Activated CD8-positive, alpha-beta memory T cell treated with anti-CD3 and anti-CD28 coated beads for 24 hours (primary cell): ENCODE data around the gene ARHGAP42.
"Not testable (repeated sequence)": the region's sequence is repeated elsewhere in the genome, so short reads cannot be mapped to it uniquely, and the experiment has no call there.

Experiments used
- DNase-seq: peaks from one replicate; pipeline ENCODE4 v3.0.0-alpha.2; 2020

Gene ARHGAP42

DNA sequence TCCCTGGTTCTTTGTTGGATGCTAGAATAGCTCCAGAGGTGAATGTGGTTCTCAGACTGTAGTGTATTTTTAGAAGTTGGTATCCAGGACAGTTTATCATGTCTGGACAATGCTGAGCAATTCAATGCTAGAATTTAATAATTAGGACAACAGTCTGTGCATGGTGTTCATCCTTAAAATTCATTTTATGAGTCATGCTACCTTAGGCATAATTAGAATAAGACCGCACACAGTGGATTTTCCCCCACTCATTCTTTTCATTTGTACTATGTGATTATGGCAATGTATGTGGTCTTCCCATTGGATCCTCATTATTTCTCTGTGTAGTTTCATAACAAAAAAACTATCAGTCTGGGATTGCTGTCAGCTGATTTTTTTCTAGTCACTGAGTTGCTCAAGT lies 196.7 kb downstream of the ARHGAP42 start:
- DNase-seq = no peak

DNA sequence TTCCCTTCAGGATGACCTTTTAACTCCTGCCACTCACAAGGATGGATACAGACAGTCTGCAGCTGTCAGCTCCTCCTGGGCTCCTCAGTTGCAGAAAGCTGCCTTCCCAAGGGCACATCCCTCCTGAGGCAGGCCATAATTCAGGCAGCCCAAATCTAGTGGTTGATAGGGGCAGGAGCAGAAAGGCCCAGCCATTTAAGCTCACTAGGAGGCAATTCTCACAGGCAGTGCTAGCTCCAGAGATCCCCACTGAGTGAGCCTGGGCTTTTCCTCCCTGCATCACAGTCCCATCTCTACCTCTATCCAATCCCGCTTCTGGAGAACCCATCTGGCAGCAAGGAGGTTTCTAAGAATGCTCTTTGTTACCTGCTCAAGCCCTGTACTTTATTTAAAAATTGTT lies 200.6 kb downstream of the ARHGAP42 start:
- no peak for DNase-seq

DNA sequence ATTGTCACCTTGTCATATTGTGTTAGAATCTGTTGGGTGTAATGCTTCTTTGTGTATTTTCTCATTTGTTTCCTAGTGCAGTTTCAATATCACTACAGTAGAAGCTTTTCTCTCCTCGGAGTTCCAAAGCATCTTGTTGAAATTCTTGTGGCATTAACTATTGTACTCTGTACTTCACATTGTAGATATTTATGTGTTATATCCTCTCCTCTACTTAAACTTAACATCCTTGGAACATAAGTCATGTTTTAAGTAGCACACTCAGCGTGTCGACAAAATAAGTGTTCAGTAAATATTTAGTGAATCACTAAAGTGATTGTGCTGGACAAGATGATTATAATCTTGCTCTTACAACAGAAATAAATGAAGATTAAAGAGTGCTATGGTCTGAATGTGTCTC lies 201.7 kb downstream of the ARHGAP42 start:
- DNase-seq = no peak

DNA sequence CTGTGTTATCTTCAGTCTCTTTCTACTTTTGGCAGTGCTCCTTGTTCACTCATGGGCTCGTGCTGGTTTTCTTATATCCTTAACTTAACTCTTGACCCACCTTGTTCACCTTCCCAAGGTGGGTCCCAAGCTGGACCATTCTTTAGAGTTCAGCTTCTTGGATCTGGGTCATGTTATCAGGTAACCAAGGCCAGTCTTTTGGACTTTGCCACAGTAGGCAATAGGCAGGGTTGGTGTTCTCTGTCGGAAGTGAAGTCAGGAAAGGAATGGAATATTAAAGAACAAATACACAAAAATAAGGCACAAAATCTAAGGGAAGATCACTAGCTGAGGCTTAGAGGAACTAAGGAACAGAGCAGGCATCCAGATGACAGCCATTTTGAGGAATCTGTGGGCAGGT lies 202.7 kb downstream of the ARHGAP42 start:
- no peak for DNase-seq

DNA sequence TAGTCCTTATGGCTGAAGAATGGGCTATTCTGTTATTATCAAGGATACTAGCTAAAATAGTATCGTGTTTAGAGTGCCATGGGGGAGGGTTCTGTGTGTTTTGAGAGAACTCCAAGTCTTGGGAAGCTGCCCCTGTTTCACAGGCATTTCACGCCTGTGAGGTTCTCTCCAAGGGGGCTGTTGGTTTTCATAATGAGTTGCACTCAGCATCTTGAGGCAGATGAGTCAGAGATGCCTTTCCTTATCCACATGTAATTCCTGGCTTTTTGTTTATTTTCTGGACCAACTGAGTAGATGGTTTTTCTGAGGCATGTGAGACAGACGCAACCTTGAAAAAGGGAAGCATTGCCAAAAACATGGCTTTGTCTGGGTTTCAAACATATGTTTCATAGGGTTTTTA lies 203.7 kb downstream of the ARHGAP42 start:
- no peak for DNase-seq

DNA sequence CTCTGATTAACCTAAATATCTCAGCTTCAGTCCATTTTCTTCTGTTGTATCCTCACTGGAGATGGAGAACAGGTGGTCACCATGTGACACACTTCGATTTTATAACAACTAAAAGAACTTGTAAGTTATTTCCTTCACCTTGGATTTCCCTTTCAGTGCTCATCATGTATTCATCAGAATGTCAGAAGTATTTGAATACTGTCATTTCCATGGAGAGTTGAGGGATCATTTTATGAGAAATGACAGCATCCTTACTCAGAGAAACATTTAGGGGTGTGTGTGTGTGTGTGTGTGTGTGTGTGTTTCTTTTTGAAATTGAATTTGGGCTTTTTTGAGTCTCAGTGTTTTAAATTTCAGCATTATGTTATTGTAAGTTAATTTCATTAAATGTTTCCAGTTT lies 205.8 kb downstream of the ARHGAP42 start:
- DNase-seq = no peak

DNA sequence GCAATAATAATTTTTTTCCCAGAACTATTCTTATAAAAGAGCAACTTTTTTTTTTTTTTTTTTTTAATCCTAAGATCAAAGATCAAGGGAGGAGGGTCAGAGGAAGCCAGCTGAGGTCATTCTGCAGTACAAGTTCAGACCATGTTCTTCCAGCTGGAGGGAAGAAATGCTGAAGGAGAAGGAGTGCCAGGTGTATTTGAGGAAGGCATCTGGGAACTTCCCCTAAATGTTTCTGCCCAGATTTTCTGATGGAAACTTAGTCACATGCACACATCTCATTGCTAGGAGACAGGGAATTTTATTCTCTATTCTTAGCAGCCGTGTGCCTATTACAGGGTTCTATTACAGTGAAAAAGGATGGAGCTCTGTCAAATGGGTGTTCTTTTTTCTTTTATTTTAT lies 208.4 kb downstream of the ARHGAP42 start:
- no peak for DNase-seq

DNA sequence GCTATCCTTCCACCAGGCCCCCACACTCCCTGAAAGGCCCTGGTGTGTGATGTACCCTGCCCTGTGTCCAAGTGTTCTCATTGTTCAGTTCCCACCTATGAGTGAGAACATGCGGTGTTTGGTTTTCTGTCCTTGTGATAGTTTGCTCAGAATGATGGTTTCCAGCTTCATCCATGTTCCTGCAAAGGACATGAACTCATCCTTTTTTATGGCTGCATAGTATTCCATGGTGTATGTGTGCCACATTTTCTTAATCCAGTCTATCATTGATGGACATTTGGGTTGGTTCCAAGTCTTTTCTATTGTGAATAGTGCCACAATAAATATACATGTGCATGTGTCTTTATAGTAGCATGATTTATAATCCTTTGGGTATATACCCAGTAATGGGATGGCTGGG lies 208.9 kb downstream of the ARHGAP42 start:
- not testable (repeated sequence) for DNase-seq

DNA sequence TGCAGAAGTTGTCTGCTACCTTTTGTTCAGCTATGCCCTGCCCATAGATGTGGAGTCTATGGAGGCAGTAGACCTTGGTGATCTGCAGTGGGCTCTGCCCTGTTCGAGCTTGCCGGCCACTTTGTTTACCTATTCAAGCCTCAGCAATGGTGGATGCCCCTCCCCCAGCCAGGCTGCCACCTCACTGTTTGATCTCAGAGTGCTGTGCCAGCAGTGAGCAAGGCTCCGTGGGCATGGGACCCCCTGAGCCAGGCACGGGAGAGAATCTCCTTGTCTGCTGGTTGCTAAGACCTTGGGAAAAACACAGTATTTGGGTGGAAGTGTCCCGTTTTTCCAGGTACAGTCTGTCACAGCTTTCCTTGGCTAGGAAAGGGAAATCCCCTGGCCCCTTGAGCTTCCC lies 214.4 kb downstream of the ARHGAP42 start:
- DNase-seq = not testable (repeated sequence)

DNA sequence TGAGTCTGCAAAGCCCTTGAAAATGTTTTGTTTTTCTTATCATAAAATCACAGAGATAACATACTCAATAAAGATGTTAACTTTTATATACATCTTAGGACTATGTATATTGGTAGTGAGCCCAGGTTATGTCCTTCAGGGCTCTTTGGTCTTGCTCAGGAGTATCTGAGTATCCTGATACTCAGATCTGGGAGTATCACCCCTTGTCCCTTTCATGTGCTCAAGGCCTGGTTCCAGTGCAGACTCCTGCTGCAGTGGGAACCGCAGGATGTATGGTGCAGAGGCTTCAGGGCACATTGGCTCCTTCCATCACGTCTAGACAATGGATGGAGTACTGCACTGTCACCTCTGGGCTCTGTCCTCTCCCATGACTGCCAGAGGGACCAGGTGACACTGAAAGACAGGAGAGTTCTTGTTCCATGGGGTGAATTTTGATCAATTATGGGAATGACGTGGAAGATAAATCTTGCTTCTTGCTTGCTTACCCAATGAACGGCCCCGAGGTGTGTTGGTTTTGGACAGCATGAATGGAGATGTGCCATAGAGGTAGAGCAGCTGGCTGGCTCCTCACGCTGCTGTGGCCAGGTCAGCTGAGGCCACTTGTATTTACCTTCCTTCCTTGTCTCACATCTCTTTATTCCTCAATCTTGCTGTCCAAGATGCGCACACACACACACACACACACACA lies 215.5 kb downstream of the ARHGAP42 start:
- no peak for DNase-seq

DNA sequence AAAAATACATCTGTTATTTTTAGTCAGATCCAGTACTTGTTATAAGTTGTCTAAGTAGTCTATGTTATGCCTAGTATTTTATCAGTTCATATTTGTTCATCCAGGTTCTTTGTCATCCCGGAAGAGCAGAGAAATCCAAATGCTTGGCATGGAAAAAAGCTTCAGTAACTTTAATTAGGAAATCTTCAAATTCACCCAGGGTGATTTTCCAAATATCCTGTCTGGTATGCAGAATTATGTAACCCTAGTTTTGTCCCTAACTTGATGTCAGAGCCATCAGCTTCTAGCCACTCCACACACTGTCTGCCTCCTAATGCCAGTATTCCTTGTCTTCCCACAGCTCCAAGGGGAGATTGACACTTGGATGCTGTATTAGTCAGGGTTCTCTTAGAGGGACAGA lies 216.2 kb downstream of the ARHGAP42 start:
- DNase-seq = no peak

DNA sequence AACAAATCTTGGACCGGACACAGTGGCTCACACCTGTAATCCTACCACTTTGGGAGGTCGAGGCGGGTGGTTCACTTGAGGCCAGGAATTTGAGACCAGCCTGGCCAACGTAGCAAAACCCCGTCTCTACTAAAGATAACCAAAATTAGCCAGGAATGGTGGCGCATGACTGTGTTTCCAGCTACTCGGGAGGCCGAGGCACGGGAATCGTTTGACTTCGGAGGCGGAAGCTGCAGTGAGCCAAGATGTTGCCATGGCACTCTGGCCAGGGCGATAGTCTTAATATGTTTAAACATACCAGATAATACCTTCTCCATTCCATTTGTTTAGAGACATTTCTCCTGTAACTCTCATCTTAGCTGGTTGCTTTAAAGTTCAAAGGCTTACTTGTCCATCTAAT lies 218.6 kb downstream of the ARHGAP42 start:
- no peak for DNase-seq

DNA sequence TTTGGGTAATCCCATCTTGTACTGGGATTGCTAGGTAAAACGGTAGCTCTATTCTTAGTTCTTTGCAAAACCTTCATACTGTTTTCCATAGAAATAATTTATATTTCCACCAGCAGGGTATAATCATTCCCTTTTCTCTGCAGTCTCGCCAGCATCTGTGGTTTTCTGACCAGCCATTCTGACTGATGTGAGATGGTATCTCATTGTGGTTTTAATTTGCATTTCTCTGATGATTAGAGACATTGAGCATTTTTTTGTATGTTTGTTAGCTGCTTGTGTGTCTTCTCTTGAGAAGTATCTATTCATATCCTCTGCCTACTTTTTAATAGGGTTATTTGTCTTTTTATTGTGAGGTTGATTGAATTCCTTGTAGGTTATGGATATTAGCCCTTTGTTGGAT lies 221.7 kb downstream of the ARHGAP42 start:
- no peak for DNase-seq

DNA sequence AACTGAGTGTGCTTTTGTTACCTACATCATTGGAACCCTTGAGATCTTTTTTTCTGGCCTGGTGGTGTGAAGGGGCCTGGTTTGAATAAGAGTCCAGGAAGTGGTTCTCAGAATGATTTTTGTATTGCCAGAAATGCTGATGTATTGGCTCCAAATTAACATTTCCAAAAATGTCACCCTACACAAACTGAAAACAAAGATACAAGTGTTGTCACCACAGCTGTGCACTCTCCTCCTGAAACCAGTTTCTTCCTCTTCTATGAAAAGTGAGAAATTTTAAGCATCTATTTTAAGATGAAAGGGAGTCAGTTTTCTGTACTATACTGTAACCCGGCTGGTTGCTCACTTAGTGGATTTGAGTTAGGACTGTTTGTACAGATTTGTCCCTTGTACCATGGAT lies 223.7 kb downstream of the ARHGAP42 start:
- no peak for DNase-seq

DNA sequence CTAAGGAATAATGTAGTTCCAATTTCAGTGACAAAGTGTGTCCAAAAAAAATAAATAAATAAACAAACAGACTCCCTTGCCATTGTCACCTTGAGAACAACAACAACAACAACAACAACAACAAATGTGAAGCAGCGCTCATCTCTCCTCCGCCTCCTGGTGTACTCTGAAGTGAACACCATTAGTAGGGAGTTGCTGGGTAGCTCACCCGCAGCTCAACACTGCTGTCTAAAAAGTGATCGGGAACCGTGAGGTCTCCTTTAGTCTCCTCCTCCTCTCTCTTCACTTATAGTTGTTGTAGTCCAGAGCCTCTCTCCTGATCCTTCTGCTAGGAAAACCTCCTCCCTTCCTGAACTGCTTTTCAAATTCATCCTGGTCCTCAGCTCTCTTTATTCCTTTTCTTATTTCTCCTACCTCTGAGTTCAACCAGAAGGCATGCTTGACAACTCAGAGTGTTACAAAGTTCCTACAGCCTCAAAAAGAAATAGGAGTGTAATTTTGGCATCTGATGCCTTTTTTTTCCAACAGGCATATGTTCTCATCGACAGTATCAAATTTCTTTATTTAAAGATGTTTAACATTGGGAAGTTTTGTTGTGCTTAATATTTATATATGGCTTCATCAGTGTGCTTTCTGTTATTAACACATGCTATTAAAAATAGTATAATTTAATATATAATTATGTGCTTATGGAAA lies 227.5 kb downstream of the ARHGAP42 start:
- DNase-seq = no peak

DNA sequence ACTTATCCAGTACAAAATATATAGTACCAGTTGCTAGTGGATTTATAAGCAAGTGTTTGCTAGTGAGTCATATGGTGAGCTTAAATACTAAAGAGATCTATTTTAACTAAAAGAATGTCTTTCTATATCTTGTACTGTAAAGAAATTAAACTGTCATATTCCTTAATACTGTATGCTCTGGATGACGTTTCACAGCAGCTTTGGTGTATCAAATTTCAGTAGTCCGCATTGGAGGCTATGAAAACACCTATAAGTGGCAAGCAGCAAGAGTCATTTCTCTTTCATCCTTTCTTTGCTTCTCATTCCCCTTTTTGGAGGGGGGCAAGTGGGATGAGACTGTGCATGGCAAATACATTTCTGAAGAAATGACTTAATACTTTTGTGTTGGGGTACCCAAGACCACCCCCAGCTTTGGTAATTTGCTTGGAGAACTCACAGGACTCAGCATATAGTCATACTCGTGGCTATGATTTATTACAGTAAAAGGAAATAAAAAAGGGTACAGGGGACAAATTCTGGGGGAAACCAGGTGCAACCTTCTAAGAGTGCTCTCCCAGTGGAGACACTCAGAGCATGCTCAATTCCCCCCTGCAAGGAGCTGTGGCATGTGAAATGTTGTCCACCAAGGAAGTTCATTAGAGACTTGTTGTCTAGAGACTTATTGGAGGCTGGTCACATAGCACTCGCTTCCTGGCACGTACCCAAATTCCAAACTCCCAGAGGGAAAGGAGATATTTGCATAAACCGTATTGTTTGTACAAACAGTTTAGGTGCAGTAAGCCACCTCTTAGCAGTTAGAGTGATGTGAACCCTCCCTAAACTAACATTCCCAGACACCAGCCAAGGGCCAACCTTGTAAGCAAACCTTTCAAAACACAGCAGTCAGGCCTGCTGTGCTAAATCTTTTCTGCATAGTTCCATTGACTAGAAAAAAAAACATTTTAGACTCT lies 231.7 kb downstream of the ARHGAP42 start:
- DNase-seq = no peak

DNA sequence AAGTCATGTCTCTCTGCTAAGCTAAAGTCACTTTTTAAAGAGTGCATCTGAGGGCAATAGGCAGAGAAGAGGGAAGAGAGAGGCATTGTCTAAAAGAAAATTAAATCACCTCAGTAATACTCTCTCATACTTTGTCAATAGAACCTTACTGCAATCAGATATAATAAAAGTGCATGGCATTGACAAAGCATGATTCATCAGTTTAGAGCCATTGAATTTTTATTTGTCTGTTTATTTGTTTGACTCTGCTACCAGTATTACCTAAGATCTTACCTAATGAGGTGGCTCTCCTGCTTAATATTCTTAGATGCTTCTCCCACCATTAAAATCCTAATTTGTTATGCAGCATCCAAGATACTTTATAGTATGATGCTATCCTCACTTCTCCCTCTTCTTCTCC lies 233.5 kb downstream of the ARHGAP42 start:
- no peak for DNase-seq

DNA sequence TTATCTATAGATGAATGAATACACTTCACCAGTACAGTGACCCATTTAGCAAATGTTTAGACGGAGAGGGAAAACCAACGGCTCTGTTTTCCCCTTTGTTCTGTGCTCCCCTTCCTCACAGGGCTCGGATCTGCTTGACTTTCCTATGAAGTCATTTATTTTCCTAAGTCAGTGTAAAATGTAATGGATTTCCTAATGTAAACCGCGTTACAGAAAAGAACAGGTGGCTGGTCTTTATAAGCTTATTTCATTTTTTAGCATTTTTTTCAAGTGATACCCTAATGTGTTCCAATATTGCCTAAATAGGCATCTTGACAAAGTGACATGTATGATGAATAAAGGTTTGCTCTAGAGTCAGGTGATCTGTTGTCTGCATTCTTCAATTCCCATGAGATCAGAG lies 235.0 kb downstream of the ARHGAP42 start:
- DNase-seq = no peak

DNA sequence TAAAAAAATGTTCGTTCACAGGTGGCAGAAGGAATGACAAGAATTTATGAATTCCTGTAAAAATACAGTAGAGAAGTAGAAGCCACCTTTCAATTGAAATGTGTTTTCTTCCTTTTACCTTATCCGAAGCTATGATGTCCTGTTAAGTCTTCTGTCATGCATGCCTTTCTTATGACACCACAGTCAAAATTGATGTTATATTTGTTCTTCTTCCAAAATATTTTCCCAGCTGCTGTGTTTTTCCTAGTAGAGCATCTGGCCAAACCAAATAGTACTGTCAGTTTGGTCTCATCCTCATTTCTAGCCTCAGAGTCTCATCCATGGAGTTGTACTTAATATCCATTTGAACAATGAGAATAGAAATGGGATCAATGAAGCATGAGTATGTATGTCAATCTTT lies 236.5 kb downstream of the ARHGAP42 start:
- DNase-seq = no peak

DNA sequence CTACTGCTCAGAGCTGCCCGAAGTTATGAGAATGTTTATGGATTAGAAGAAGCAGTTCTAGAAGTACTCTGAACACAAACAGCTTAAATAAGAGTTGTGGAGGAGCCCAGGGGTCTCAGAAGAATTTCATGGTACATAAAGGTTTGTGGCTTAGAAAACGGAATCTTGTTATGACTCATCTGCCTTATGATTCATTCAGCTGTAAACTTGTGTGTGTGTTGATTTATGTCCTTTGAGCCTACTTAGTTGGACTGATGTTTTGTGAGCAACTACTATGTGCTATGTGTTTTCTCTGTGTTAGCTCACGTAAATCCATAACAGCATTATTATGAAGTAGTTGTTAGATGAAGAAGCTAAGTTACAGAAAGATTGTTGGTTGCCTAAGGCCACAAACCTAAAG lies 238.8 kb downstream of the ARHGAP42 start:
- no peak for DNase-seq

DNA sequence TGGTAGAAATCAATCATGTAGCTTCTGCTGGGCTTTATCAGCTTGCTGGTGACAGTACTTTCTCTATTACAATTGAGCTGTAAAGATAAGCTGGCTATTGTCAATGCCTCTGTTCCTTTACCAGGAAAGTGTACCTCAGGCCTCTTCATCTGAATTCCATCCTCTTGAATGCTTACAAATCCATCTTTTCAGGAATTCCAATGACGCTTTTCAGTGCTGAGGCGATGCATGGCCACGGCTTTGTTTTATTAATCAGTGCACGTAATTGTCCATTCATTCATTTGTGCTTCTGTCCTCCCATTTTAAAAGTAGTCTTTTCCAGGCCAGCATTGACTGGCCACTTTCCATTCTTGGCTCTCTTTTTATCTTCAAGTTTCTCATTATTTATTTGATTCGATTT lies 240.5 kb downstream of the ARHGAP42 start:
- DNase-seq = no peak

DNA sequence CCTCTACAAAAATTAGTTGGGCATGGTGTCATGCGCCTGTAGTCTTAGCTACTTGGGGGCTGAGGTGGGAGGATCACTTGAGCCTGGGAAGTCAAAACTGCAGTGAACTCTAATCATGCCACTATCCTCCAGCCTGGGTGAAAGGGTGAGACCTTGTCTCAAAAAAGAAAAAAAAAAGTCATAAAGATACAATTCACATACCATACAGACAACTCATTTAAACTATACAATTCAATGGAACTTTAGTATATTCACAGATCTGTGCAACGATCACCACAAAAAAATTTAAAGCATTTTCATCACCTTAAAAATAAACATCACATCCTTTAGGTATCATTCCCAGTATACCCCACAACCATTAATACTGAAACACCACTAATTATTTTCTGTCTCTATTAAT lies 241.3 kb downstream of the ARHGAP42 start:
- DNase-seq = no peak

DNA sequence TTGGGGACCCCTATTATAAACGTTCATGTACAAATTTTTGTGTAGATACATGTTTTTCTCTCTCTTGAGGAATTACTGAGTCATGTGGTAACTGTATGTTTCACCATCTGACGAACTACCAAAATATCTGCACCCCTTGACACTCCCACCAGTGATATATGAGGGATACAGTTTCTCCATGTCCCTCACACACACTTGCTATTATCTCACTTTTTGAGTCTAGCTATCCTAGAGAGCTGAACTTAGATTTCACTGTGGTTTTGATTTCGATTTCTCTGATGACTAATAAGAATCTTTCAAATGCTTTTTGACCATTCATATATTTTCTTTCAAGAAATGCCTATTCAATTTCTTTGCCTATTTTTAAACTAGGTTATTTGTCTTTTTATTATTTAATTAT lies 242.3 kb downstream of the ARHGAP42 start:
- no peak for DNase-seq
